A549 (cell line): Measurements from ENCODE around the gene TNIP3.

Experiments
- CTCF ChIP-seq: fragments of >200 bp; sonication (Bioruptor Twin); formaldehyde crosslinking; IDR thresholded peaks from 3 replicates; pipeline ENCODE4 v1.5.1; 2016
- HES2 ChIP-seq: fragments of >200 bp; sonication (Bioruptor Twin); formaldehyde crosslinking; IDR thresholded peaks from 2 replicates; pipeline ENCODE4 v1.6.1; 2016
- MAZ ChIP-seq: fragments of 150-350 bp; IDR thresholded peaks from 2 replicates; pipeline ENCODE4 v1.6.1; 2014; ENCODE audit warnings: antibody characterized with exemption, low read depth, low read length, borderline replicate concordance

- TF ChIP-seq CTCF = no peak
- TF ChIP-seq HES2 = no peak
- no peak for TF ChIP-seq MAZ
Observed at GRCh38 chr4:121130326-121130660, 33.8 kb downstream of the TNIP3 start.
